Measurements from ENCODE around the gene SPPL3. TPM values are rescaled to one million over a fixed set of nuclear protein-coding genes. Genes with fewer than 3 reads are reported as not detected.
"Not testable (repeated sequence)": the region's sequence is repeated elsewhere in the genome, so short reads cannot be mapped to it uniquely, and the experiment has no call there.

SPPL3 gene
- total RNA-seq, 2 experiments from 2014 or later, result 21.3 to 24.2 TPM

DNA sequence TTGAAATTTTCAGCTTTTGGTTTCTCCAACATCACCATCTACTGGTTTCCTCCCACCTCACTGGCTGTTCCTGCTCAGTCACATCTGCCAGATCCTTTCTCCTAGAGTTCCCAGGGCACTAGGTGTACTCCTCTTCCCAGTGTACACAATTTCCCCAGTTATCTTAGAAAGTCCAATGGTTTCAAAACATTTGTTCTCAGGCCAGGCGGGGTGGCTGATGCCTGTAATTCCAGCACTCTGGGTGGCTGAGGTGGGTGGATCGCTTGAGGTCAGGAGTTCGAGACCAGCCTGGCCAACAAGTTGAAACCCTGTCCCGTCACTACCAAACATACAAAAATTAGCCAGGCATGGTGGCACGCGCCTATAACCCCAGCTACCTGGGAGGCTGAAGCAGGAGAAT lies 60.7 kb downstream of the SPPL3 start:
- DNase-seq, result no peak
- CTCF ChIA-PET, result no interaction called here
- peaks cover 2% of the 10 kb centered on the region for H3K9me3 Mint-ChIP-seq (ENCODE audit: low read depth)
- peaks cover 3% of the 10 kb centered on the region for H3K36me3 Mint-ChIP-seq
- H3K27me3 Mint-ChIP-seq, result no peaks in the 10 kb centered on the region
- H3K27ac Mint-ChIP-seq, result no peak overlapping the region
- H3K4me1 Mint-ChIP-seq, result peaks cover 16% of the 10 kb centered on the region
- no peak overlapping the region for H3K4me3 Mint-ChIP-seq
- ATAC-seq, result no peak

DNA sequence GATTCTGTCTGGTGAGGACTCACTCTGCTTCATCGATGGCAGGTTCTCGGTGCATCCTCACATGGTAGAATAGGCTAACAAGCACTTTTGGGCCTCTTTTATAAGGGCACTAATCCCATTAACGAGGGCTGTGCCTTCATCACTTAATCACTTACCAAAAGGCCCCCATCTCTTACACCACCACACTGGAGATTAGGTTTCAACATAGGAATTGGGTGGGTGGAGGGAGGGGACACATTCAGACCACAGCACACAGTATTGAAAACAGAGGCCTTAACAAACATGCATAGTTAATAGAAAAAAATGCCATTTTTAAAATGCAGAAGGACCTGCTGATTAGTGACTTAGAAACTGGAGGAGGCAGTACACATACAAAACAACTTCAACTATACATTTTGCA lies 61.6 kb downstream of the SPPL3 start:
- H3K9me3 Mint-ChIP-seq (ENCODE audit: low read depth), result peaks cover 2% of the 10 kb centered on the region
- H3K27ac Mint-ChIP-seq, result no peak overlapping the region
- ATAC-seq (no peak), DNase-seq (no peak)
- H3K36me3 Mint-ChIP-seq, result peaks cover 3% of the 10 kb centered on the region
- no peak overlapping the region for H3K4me3 Mint-ChIP-seq
- no peaks in the 10 kb centered on the region for H3K27me3 Mint-ChIP-seq
- H3K4me1 Mint-ChIP-seq, result peaks cover 16% of the 10 kb centered on the region
- CTCF ChIA-PET, result no interaction called here

DNA sequence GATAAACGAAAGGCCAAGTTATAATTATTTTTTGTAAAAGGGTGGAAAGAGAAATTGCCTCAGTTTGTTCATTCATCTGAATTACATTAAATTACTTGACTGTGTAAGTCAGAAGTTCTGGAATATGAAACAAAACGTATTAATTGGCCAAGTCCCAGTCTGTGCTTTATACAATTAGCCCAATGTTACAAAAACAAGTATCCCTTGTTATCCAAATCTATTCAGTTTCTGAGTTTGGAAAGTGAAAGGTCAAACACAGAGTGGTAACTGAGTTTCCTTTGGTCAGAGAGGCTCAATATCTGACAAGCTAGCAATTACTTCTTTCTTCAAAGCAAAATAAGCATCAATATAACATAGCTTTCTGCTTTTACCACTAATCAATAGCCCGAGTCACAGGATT lies 62.6 kb downstream of the SPPL3 start:
- Mint-ChIP-seq H3K9me3 (ENCODE audit: low read depth) (peaks cover 2% of the 10 kb centered on the region), H3K4me1 (peaks cover 14% of the 10 kb centered on the region), H3K36me3 (peaks cover 3% of the 10 kb centered on the region), H3K27ac (no peak overlapping the region), H3K27me3 (no peaks in the 10 kb centered on the region), H3K4me3 (no peak overlapping the region)
- DNase-seq, result no peak
- no peak for ATAC-seq
- CTCF ChIA-PET, result no interaction called here

DNA sequence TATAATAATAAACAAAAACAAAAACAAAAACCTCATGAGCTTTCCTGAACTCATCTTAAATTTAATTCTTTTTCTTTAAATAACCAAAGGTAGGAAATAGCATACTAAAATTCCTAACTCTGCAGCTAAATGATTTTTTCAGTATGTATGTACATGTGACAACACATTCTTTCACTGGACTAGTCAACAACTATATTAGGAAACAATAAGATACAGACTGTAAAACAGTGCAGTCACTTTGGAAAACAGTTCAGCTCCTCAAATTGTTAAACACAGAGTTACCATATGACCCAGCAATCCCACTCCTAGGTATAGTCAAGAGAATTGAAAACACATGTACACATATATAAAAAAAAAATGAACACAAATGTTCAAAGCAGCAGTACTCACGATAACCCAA lies 64.7 kb downstream of the SPPL3 start:
- ATAC-seq, result no peak
- H3K4me1 Mint-ChIP-seq, result peaks cover 24% of the 10 kb centered on the region
- no peak overlapping the region for H3K27ac Mint-ChIP-seq
- DNase-seq, result no peak
- CTCF ChIA-PET, result no interaction called here
- H3K27me3 Mint-ChIP-seq, result no peaks in the 10 kb centered on the region
- H3K4me3 Mint-ChIP-seq, result no peak overlapping the region
- peaks cover 2% of the 10 kb centered on the region for H3K9me3 Mint-ChIP-seq (ENCODE audit: low read depth)
- peaks cover 3% of the 10 kb centered on the region for H3K36me3 Mint-ChIP-seq

DNA sequence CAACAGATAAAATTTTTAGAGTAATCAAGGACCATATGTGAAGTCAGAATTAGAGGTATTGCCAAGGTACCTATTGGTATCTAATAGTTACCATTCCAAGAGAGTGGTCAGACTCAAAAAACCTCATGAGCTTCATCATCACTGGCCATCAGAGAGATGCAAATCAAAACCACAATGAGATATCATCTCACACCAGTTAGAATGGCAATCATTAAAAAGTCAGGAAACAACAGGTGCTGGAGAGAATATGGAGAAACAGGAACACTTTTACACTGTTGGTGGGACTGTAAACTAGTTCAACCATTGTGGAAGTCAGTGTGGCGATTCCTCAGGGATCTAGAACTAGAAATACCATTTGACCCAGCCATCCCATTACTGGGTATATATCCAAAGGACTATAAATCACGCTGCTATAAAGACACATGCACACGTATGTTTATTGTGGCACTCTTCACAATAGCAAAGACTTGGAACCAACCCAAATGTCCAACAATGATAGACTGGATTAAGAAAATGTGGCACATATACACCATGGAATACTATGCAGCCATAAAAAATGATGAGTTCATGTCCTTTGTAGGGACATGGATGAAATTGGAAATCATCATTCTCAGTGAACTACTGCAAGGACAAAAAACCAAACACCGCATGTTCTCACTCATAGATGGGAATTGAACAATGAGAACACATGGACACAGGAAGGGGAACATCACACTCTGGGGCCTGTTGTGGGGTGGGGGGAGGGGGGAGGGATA lies 65.4 kb downstream of the SPPL3 start:
- H3K36me3 Mint-ChIP-seq; CTCF ChIA-PET; H3K9me3 Mint-ChIP-seq (ENCODE audit: low read depth); H3K27ac Mint-ChIP-seq; H3K27me3 Mint-ChIP-seq; ATAC-seq; DNase-seq; H3K4me3 Mint-ChIP-seq: not testable (repeated sequence)
- H3K4me1 Mint-ChIP-seq, result peaks cover 29% of the 10 kb centered on the region

DNA sequence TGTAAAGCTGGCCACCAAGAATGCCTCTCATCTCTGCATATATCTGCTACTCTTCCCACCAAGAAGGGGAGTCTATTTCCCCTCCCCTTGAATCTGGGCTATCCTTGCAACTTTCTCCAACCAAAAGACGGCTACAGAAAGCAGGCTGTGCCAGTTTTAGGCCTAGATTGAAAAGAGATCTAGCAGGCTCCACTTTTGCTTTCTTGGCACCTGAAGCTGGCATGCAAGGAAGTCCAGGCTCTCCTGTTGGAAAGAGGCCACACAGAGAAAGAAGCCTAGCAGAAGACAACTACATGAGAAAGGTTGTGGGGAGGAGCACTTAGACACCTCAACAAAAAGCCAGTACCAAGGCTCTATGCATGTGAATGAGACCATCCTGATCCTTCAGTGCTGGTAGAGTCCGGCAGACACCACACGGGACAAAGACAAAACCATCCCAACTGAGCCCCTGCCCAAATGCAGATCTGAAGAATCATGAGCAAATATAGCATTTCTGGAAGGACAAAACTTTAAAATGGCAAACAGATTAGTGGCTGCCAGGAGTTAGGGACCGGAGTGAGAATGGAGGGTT lies 68.0 kb downstream of the SPPL3 start:
- Mint-ChIP-seq H3K4me3 (no peak overlapping the region), H3K27me3 (no peaks in the 10 kb centered on the region), H3K4me1 (peaks cover 38% of the 10 kb centered on the region), H3K9me3 (ENCODE audit: low read depth) (peaks cover 2% of the 10 kb centered on the region), H3K27ac (no peak overlapping the region), H3K36me3 (peaks cover 3% of the 10 kb centered on the region)
- CTCF ChIA-PET, result interaction anchor here (0.6 to 2.0 kb wide), 2 partner anchors 21 to 1844 kb away, joined by 3 to 5 read pairs; no protein-coding TSS in a partner anchor
- DNase-seq, result no peak
- ATAC-seq, result no peak

DNA sequence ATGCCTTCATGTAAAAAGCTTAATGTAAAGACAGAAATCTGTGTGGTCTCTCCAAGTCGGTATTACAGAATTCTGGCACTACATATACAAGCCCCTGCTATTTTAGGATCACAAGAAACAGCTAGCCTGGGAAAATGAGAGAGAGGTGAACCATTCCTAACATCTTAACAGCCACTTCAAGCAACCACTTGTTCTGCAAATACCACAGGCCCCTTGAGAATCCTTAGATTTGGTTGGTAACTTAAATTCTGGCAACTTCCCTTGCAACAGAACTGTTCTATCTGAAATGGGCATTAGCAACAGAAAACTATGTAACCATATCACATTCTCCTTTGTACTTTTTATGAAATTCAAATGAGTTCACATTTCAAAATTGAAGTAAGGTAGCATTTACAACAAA lies 68.5 kb downstream of the SPPL3 start:
- peaks cover 42% of the 10 kb centered on the region for H3K4me1 Mint-ChIP-seq
- ATAC-seq (no peak), DNase-seq (no peak)
- H3K9me3 Mint-ChIP-seq (ENCODE audit: low read depth), result peaks cover 2% of the 10 kb centered on the region
- CTCF ChIA-PET, result no interaction called here
- H3K27ac Mint-ChIP-seq, result no peak overlapping the region
- no peak overlapping the region for H3K4me3 Mint-ChIP-seq
- H3K36me3 Mint-ChIP-seq, result peaks cover 3% of the 10 kb centered on the region
- H3K27me3 Mint-ChIP-seq, result no peaks in the 10 kb centered on the region

DNA sequence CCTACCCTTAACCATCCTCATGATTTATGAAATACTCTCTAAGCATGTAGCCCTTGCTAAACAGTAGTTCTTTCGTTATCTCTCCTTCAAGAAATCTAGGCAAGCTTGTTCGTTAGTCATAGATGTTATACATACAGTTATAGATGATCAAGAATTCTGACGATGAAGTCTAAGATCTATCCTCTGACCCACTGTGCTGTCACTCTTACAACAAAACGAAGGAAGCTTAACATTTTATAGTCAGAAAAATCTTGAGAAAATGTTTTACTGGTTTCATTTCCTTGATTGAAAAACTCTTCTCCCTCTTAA lies 68.9 kb downstream of the SPPL3 start:
- DNase-seq (no peak), ATAC-seq (no peak)
- Mint-ChIP-seq H3K4me1 (peaks cover 44% of the 10 kb centered on the region), H3K27ac (no peak overlapping the region), H3K36me3 (peaks cover 1% of the 10 kb centered on the region), H3K27me3 (no peaks in the 10 kb centered on the region), H3K4me3 (no peak overlapping the region), H3K9me3 (ENCODE audit: low read depth) (peaks cover 2% of the 10 kb centered on the region)
- CTCF ChIA-PET, result no interaction called here

DNA sequence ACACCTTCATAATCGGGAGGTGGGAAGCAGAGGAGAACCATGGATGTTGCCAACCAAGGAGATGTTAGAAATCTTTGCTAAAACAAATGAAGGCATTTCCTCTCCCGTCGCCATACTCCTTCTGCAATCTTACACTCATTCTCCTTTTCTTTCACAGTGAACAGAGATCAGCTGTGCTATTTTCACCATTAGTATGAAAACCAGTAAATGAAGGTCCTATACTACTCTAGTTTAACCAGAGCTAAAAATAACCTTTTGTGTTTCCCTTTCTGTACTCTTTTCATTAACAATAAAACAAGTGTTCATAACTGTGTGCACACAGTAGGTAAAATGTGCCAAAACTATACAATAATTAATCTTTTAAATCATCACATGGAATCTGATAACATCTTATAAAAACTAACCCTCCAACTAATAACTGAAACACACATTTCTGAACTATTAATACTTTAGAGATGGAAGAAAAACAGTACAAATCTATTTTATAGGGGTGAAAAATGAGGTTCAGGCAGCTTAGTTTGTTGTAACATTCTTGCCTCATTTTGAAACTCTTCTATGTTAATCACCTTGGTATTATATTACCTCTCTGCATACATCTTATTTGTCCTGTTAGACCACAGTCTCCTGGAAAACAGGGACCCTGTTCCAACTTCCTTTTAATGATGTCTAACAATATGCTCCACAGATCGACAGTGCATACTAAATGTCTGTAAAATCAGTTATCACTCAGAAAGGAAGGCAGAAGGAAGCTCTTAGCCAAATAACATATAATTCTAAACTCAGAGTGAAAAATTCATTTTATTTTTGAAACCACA lies 69.5 kb downstream of the SPPL3 start:
- no peak for DNase-seq
- Mint-ChIP-seq H3K36me3 (no peaks in the 10 kb centered on the region), H3K4me3 (no peak overlapping the region), H3K27me3 (no peaks in the 10 kb centered on the region), H3K9me3 (ENCODE audit: low read depth) (peaks cover 2% of the 10 kb centered on the region), H3K4me1 (peaks cover 47% of the 10 kb centered on the region), H3K27ac (no peak overlapping the region)
- CTCF ChIA-PET, result interaction anchor here (1.0 kb wide), 1 partner anchor 137 kb away, joined by 4 read pairs; no protein-coding TSS in a partner anchor
- ATAC-seq, result no peak

DNA sequence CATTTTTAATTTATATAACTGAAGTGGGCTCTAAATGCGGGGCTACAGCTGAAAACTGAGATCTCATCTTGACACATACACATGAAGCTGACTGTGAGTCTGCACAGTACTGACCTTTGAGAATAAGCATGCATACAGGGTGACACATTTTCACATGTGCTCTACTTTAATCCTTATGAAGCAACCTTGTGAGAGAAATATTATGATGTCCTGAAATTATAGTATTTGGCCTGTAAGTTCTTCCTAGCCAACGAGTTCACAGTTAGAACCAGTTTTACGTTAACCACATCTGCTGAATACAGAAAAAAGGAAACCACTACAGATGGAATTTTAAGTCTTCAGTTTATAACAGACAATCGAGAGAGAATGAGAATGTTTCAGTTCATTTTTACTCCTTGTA lies 70.3 kb downstream of the SPPL3 start:
- ATAC-seq, result no peak
- Mint-ChIP-seq H3K4me1 (peaks cover 49% of the 10 kb centered on the region), H3K9me3 (ENCODE audit: low read depth) (peaks cover 2% of the 10 kb centered on the region), H3K4me3 (no peak overlapping the region), H3K36me3 (no peaks in the 10 kb centered on the region), H3K27ac (no peak overlapping the region), H3K27me3 (no peaks in the 10 kb centered on the region)
- no peak for DNase-seq
- CTCF ChIA-PET, result interaction anchor here (1.0 kb wide), 1 partner anchor 138 kb away, joined by 4 read pairs; no protein-coding TSS in a partner anchor

DNA sequence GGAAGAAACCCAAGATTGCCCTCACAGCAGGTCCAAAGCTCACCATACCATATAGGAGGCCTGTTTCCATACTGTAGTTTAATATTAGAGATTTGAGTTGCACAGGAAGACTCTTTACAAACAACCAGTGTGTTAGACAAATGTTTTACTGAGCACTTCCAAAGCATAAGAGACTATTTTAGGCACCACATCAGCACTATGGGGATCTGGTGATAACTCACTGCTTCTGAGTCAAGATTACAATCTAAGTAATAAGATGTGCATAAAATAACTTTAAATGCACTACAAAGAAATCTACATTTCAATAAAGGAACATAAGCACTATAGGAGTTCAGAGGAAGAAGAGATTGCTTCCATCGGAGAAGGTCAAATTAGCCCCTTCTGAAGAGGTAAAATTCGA lies 71.4 kb downstream of the SPPL3 start:
- no peak for ATAC-seq
- Mint-ChIP-seq H3K9me3 (ENCODE audit: low read depth) (no peaks in the 10 kb centered on the region), H3K27ac (no peak overlapping the region), H3K36me3 (no peaks in the 10 kb centered on the region), H3K27me3 (no peaks in the 10 kb centered on the region), H3K4me3 (no peak overlapping the region), H3K4me1 (peaks cover 49% of the 10 kb centered on the region)
- DNase-seq, result no peak
- CTCF ChIA-PET, result no interaction called here

DNA sequence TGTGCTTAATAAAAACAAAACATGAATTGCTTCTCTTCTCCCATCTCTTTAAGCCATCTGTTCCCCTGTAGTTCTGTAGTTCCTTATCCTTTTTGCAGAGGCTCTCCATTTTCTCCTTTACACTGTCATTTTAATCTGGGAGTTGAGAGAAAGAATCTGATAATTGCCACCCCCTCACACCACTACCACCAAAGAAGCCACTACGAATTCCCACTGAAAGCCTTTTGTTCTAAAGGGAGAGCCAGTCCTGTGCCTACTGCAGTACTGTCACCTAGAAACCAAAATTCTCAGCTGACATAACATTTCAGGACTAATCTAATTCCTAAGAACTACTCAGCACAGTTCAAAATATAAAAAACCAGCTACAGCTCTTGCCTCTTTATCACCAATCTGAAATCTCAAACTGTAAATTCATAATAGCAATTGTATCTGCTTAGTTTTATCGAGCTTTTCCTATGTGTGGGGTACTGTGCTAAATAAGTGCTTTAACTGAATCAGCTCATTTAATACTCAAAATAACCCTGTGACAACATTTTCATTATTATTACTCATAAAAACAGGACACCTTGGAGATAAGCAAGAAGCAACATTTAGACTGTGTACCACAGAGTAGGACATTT lies 72.4 kb downstream of the SPPL3 start:
- no peaks in the 10 kb centered on the region for H3K9me3 Mint-ChIP-seq (ENCODE audit: low read depth)
- CTCF ChIA-PET, result no interaction called here
- ATAC-seq, result no peak
- no peaks in the 10 kb centered on the region for H3K36me3 Mint-ChIP-seq
- peaks cover 49% of the 10 kb centered on the region for H3K4me1 Mint-ChIP-seq
- H3K27ac Mint-ChIP-seq, result no peak overlapping the region
- H3K4me3 Mint-ChIP-seq, result no peak overlapping the region
- DNase-seq, result no peak
- H3K27me3 Mint-ChIP-seq, result no peaks in the 10 kb centered on the region

DNA sequence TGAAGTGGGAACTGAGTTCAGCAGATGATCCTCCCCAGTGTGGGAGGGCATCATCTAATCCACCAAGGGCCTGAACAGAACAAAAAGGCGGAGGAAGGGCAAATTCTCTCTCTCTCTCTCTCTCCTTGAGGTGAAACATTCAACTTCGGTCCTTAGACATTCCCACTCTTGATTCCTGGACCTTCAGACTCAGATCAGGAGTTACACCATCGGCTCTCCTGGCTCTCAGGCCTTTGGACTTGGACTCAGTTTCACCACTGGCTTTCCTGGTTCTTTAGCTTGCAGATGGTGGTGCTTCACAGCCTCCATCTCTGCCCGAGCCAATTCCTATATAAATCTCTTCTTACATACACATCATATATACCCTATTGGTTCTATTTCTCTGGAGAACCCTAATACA lies 73.2 kb downstream of the SPPL3 start:
- ATAC-seq (no peak), DNase-seq (no peak)
- peaks cover 47% of the 10 kb centered on the region for H3K4me1 Mint-ChIP-seq
- no peaks in the 10 kb centered on the region for H3K9me3 Mint-ChIP-seq (ENCODE audit: low read depth)
- CTCF ChIA-PET, result interaction anchor here (1.0 kb wide), 1 partner anchor 56 kb away, joined by 3 read pairs; no protein-coding TSS in a partner anchor
- H3K27ac Mint-ChIP-seq, result no peak overlapping the region
- H3K36me3 Mint-ChIP-seq, result no peaks in the 10 kb centered on the region
- no peaks in the 10 kb centered on the region for H3K27me3 Mint-ChIP-seq
- no peak overlapping the region for H3K4me3 Mint-ChIP-seq

All from activated CD8-positive, alpha-beta memory T cell treated with anti-CD3 and anti-CD28 coated beads, Interleukin-2, amount 10 ng/mL, durations not matched to agents 7 days and 5 days (primary cell).